Dermis blood vessel endothelial cell (primary cell): ENCODE results near the gene CCSAP. TPM values are rescaled to one million over a fixed set of nuclear protein-coding genes. Genes with fewer than 3 reads are reported as not detected.

ENCODE experiments used
- DNase-seq: peaks from one replicate; pipeline ENCODE4 v3.0.0; 2010
- total RNA-seq: library from RNA; depleted of rRNA; stranded (reverse); fragments of >200 nt; gene quantifications from 2 replicates; pipeline ENCODE4 v1.2.3, GENCODE V29; 2014

CCSAP gene
- total RNA-seq, 1 donor from 2014 or later = 5.6 TPM

GRCh38 chr1:229285440-229285839 lies 57.4 kb downstream of the CCSAP start:
- no peak for DNase-seq

GRCh38 chr1:229284887-229285286 lies 58.0 kb downstream of the CCSAP start:
- DNase-seq = no peak

- DNase-seq = no peak
Observed at GRCh38 chr1:229283183-229283611, 59.6 kb downstream of the CCSAP start.

- DNase-seq = no peak
Observed at GRCh38 chr1:229282295-229282823, 60.5 kb downstream of the CCSAP start.

GRCh38 chr1:229281339-229281926 lies 61.4 kb downstream of the CCSAP start:
- no peak for DNase-seq

GRCh38 chr1:229280921-229281320 lies 61.9 kb downstream of the CCSAP start:
- no peak for DNase-seq

GRCh38 chr1:229280037-229280828 lies 62.6 kb downstream of the CCSAP start:
- no peak for DNase-seq

GRCh38 chr1:229279242-229279641 lies 63.6 kb downstream of the CCSAP start:
- DNase-seq = no peak

- DNase-seq = no peak
Observed at GRCh38 chr1:229278120-229278741, 64.6 kb downstream of the CCSAP start.

- no peak for DNase-seq
Observed at GRCh38 chr1:229275005-229275404, 67.8 kb downstream of the CCSAP start.

GRCh38 chr1:229273507-229274232 lies 69.2 kb downstream of the CCSAP start:
- no peak for DNase-seq

- peak; percentile 30 for DNase-seq
Observed at GRCh38 chr1:229272164-229273158, 70.4 kb downstream of the CCSAP start.

GRCh38 chr1:229271448-229272159 lies 71.2 kb downstream of the CCSAP start:
- DNase-seq = peak; percentile 45

Other genes starting within 250 kb of the CCSAP start
- 22.1 and 25.8 TPM in 2 replicates for gene RAB4A, start 71.9 kb downstream of the CCSAP start, total RNA-seq
- 0.17 TPM in 1 of 2 replicates, not detected in the other for gene ACTA1, start 91.0 kb upstream of the CCSAP start, total RNA-seq
- 40.0 and 50.0 TPM in 2 replicates for gene NUP133, start 165.3 kb upstream of the CCSAP start, total RNA-seq
- 35.7 and 36.8 TPM in 2 replicates for gene ABCB10, start 215.7 kb upstream of the CCSAP start, total RNA-seq